Tibial nerve (tissue), 4 donors: Measurements from ENCODE around the gene NCKAP1. TPM values are rescaled to one million over a fixed set of nuclear protein-coding genes. Genes with fewer than 3 reads are reported as not detected.
"Not testable (repeated sequence)": the region's sequence is repeated elsewhere in the genome, so short reads cannot be mapped to it uniquely, and the experiment has no call there.

Source experiments
- DNase-seq, 2 donors: peaks; one replicate each; pipeline ENCODE4 v3.0.0-alpha.2; 2019; ENCODE audit warnings: low spot score in 2 of 2
- H3K27ac ChIP-seq, 4 donors: fragments of 200-600 bp; sonication (generic) in 3 of 4; one replicate each; pipeline ENCODE4 v1.5.1; 2017 to 2019; ENCODE audit warnings: mild to moderate bottlenecking in 1 of 4
- H3K27me3 ChIP-seq, 2 donors: fragments of 200-600 bp; sonication (generic) in 1 of 2; one replicate each; pipeline versions ENCODE4 v1.5.1 to v1.6.0; 2017 to 2019
- H3K36me3 ChIP-seq, 3 donors: fragments of 200-600 bp; sonication (generic); one replicate each; pipeline ENCODE4 v1.5.1; 2018 to 2019
- H3K4me1 ChIP-seq, 4 donors: fragments of 200-600 bp; sonication (generic) in 3 of 4; one replicate each; pipeline ENCODE4 v1.5.1; 2017 to 2019
- H3K4me3 ChIP-seq, 4 donors: fragments of 200-600 bp; sonication (generic) in 3 of 4; one replicate each; pipeline ENCODE4 v1.5.1; 2017 to 2019; ENCODE audit warnings: mild to moderate bottlenecking in 1 of 4, moderate library complexity in 1 of 4
- H3K9me3 ChIP-seq, 4 donors: fragments of 200-600 bp; sonication (generic) in 3 of 4; one replicate each; pipeline ENCODE4 v1.5.1; 2017 to 2019
- EP300 ChIP-seq, 2 donors: sonication (generic); formaldehyde crosslinking; IDR thresholded peaks; one replicate each; pipeline ENCODE4 v1.6.1; 2017; ENCODE audit warnings: antibody characterized with exemption in 2 of 2, mild to moderate bottlenecking in 1 of 2
- POLR2A ChIP-seq, 2 donors: fragments of 450-650 bp; IDR thresholded peaks; one replicate each; pipeline ENCODE4 v1.6.1; 2017; ENCODE audit warnings: antibody characterized with exemption in 2 of 2, mild to moderate bottlenecking in 2 of 2, moderate library complexity in 2 of 2
- WGBS, 2 donors: methylation state at CpG; one replicate each; pipeline ENCODE4 v1.1.5; 2018; 5-methylcytosine and 5-hydroxymethylcytosine counted together
- total RNA-seq, 4 donors: library from RNA; depleted of rRNA; stranded (reverse); fragments of >200 nt; gene quantifications; one replicate each; pipeline ENCODE4 v1.1.0, GENCODE V29; 2016
- TF ChIP-seq, protein P1 (sequence below), 5 experiments: fragments of 200-600 bp in 3 of 5; fragments of 450-650 bp in 2 of 5; sonication (generic) in 3 of 5; IDR thresholded peaks; one replicate each; pipeline ENCODE4 v1.5.1; 2016 to 2019; ENCODE audit warnings: antibody characterized with exemption in 5 of 5, mild to moderate bottlenecking in 3 of 5, moderate library complexity in 2 of 5

The NCKAP1 gene
- total RNA-seq, 4 donors from 2014 or later: 80.6 to 114 (median 85.6) TPM

DNA sequence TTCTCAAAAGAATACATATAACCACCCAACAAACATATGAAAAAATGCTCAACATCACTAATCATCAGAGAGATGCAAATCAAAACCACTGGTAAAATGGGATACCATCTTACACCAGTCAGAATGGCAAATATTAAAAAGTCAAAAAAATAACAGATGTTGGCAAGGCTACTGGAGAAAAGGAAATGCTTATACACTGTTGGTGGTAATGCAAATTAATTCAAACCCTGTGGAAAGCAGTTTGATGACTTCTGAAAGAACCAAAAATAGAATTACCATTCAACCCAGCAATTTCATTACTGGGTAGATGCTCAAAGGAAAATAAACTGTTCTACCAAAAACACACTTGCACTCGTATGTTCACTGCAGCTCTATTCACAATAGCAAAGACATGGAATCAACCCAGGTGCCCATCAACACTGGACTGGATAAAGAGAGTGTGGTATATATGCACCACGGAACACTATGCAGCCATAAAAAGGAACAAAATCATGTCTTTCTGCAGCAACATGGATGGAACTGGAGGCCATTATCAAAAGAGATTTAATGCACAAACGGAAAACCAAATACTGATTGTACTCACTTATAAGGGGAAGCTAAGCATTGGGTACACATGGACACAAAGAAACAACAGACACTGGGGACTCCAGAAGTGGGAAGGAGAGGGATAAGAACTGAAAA lies 38.8 kb downstream of the NCKAP1 start:
- DNase-seq: no peak
- Histone ChIP-seq H3K27ac (no peak overlapping the region), H3K27me3 (no peaks in the 10 kb centered on the region), H3K4me3 (no peak overlapping the region), H3K36me3 (peaks cover 0 to 36% (median 9%) of the 10 kb centered on the region in 3 donors), H3K4me1 (peaks cover 0 to 14% (median 1%) of the 10 kb centered on the region in 4 donors), H3K9me3 (no peaks in the 10 kb centered on the region)
- TF ChIP-seq EP300 (IDR thresholded peaks at IDR 0.05): no peak
- no peak for TF ChIP-seq POLR2A (IDR thresholded peaks at IDR 0.05)
- TF ChIP-seq, protein P1, sequence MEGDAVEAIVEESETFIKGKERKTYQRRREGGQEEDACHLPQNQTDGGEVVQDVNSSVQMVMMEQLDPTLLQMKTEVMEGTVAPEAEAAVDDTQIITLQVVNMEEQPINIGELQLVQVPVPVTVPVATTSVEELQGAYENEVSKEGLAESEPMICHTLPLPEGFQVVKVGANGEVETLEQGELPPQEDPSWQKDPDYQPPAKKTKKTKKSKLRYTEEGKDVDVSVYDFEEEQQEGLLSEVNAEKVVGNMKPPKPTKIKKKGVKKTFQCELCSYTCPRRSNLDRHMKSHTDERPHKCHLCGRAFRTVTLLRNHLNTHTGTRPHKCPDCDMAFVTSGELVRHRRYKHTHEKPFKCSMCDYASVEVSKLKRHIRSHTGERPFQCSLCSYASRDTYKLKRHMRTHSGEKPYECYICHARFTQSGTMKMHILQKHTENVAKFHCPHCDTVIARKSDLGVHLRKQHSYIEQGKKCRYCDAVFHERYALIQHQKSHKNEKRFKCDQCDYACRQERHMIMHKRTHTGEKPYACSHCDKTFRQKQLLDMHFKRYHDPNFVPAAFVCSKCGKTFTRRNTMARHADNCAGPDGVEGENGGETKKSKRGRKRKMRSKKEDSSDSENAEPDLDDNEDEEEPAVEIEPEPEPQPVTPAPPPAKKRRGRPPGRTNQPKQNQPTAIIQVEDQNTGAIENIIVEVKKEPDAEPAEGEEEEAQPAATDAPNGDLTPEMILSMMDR (IDR thresholded peaks at IDR 0.05): no peak
- 93 to 97% methylated on average over 3 of the region's 3 CpGs for WGBS, 2 donors

DNA sequence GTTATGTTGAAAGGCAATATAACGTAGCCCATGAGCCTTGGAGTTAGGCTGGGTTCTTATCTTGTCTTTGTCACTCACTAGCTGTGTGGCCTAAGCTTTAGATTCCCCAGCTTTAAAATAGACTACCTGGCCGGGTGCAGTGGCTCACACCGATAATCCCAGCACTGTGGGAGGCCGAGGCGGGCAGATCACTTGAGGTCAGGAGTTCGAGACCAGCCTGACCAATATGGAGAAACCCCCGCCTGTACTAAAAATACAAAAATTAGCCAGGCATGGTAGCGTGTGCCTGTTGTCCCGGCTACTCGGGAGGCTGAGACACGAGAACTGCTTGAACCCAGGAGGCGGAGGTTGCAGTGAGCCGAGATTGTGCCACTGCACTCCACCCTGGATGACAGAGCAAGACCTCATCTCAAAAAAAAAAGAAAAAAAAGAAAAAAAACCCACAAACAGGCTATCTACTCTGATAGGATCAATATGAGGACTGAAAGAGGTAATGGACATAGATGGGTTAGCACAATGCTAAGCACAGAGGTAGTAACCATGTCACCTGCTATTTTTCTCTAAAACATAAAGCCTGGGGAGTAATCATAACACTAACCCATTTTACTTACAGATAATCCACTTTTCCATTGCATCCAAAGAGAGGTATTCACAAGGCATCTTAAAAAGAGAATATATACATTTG lies 43.9 kb downstream of the NCKAP1 start:
- Histone ChIP-seq H3K36me3 (peaks cover 0 to 43% (median 0%) of the 10 kb centered on the region in 3 donors), H3K27me3 (no peaks in the 10 kb centered on the region), H3K4me1 (no peaks in the 10 kb centered on the region), H3K9me3 (no peaks in the 10 kb centered on the region), H3K27ac (no peak overlapping the region), H3K4me3 (no peak overlapping the region)
- no peak for DNase-seq
- 91 to 97% methylated on average over 13 of the region's 13 CpGs for WGBS, 2 donors
- no peak for TF ChIP-seq EP300 (IDR thresholded peaks at IDR 0.05)
- TF ChIP-seq, protein P1 (IDR thresholded peaks at IDR 0.05): no peak
- TF ChIP-seq POLR2A (IDR thresholded peaks at IDR 0.05): no peak

DNA sequence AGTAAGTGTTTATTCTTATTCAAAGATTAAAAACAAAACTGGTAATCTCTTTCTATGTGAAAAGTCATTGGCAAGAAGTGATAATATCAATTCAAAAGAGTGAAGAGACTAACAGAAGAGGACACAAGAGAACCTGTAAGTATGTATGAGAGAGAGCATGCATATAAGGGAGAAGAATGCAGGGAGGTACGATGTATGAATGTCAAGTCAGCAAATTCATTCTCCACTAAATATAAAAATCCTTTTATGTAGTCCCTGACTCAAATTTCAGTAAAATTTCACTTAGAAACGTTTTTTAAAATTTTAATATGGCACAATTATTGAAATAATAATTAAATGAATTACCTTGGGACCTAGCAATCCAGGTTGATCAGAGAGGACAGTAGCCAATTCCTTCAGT lies 55.3 kb downstream of the NCKAP1 start:
- no peak overlapping the region for H3K27ac ChIP-seq
- peaks cover 0 to 66% (median 0%) of the 10 kb centered on the region in 3 donors for H3K36me3 ChIP-seq
- no peaks in the 10 kb centered on the region for H3K4me1 ChIP-seq
- TF ChIP-seq POLR2A (IDR thresholded peaks at IDR 0.05) (no peak), EP300 (IDR thresholded peaks at IDR 0.05) (no peak)
- TF ChIP-seq, protein P1 (IDR thresholded peaks at IDR 0.05): no peak
- no peaks in the 10 kb centered on the region for H3K27me3 ChIP-seq
- WGBS, 2 donors: 38 to 44% methylated on average over 2 of the region's 2 CpGs
- no peak overlapping the region for H3K4me3 ChIP-seq
- H3K9me3 ChIP-seq: no peaks in the 10 kb centered on the region
- DNase-seq: no peak

DNA sequence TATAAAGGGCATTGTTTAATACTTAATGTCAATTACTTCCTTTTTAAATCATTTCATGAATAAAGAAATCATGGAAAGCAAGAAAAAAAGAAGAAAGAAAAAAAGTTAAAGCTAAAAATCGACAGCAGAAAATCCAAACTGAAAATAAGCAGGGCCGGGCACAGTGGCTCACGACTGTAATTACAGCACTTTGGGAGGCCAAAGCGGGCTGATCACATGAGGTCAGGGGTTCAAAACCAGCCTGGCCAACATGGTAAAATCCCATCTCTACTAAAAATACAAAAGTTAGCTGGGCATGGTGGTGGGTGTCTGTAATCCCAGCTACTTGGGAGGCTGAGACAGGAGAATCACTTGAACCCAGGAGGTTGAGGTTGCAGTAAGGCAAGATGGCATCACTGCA lies 56.8 kb downstream of the NCKAP1 start:
- not testable (repeated sequence) for H3K27ac ChIP-seq, H3K4me1 ChIP-seq, DNase-seq, H3K27me3 ChIP-seq, H3K9me3 ChIP-seq, H3K4me3 ChIP-seq
- WGBS, 2 donors: 72 to 76% methylated on average over 4 of the region's 4 CpGs
- peaks cover 0 to 78% (median 0%) of the 10 kb centered on the region in 3 donors for H3K36me3 ChIP-seq

DNA sequence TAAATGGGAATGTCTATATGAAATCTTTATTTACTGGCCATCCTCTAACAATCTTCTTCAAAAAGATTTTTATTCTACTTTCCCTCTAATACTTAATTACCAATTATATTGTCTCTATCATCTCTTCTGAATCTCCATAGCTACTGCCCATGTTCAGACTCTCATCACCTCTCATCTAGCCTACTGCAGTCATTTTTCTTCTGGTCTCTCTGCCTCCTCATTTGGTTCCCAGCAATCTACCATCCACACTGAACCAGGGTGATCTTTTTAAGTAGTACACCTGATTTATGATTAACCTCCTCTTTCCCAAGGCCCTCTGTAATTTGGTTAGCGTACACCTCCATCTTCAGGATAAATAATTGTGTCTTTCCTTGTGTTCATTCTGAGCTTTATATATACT lies 57.6 kb downstream of the NCKAP1 start:
- no peaks in the 10 kb centered on the region for H3K9me3 ChIP-seq
- WGBS, 2 donors: 98 to 100% methylated on average over 1 of the region's 1 CpG
- H3K27ac ChIP-seq: no peak overlapping the region
- no peaks in the 10 kb centered on the region for H3K4me1 ChIP-seq
- no peak overlapping the region for H3K4me3 ChIP-seq
- no peaks in the 10 kb centered on the region for H3K27me3 ChIP-seq
- no peak for DNase-seq
- no peak for TF ChIP-seq POLR2A (IDR thresholded peaks at IDR 0.05)
- H3K36me3 ChIP-seq: peaks cover 0 to 72% (median 0%) of the 10 kb centered on the region in 3 donors

DNA sequence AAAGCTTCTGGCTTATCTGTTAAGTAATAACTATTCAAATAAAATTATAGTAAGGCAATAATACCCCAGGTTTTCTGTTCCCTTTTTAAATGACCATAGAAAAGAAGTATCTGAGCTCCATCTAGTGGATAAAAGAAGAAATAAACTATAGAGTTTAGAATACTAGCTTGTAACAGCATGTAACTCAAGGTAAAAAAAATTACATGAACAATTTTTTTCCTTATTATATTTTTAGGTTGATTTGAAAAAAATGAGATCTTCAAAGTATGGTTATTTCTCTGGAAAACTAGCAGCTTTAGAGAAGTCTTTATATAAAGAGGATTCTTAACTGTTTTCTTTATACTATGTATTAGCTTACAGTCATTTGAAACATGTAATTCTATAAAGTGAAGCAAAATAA lies 58.1 kb downstream of the NCKAP1 start:
- no peak for TF ChIP-seq EP300 (IDR thresholded peaks at IDR 0.05)
- TF ChIP-seq, protein P1 (IDR thresholded peaks at IDR 0.05): peak; percentile 36 to 62 (median 56)
- Histone ChIP-seq H3K9me3 (no peaks in the 10 kb centered on the region), H3K27ac (no peak overlapping the region), H3K36me3 (peaks cover 0 to 67% (median 0%) of the 10 kb centered on the region in 3 donors), H3K4me3 (no peak overlapping the region), H3K4me1 (no peaks in the 10 kb centered on the region), H3K27me3 (no peaks in the 10 kb centered on the region)
- no peak for DNase-seq
